Liver (tissue), 9 donors: Measurements from ENCODE around the gene NLK. TPM values are rescaled to one million over a fixed set of nuclear protein-coding genes. Genes with fewer than 3 reads are reported as not detected.

Experiments
- DNase-seq: peaks from one replicate; pipeline ENCODE4 v3.0.0-alpha.2; 2017; ENCODE audit warnings: low spot score
- H3K27ac ChIP-seq, 2 donors: one replicate each; pipeline ENCODE4 v1.7.0; 2013; ENCODE audit warnings: inconsistent platforms in 2 of 2, low read length in 2 of 2, control low read depth in 1 of 2, low read depth in 1 of 2, mild to moderate bottlenecking in 1 of 2
- H3K27me3 ChIP-seq, 4 donors: one replicate each; pipeline versions ENCODE4 v1.6.1 to v1.7.0; 2013; ENCODE audit warnings: low read length in 3 of 4, inconsistent platforms in 1 of 4, mild to moderate bottlenecking in 1 of 4, moderate library complexity in 1 of 4; ENCODE audit not compliant: control insufficient read depth in 4 of 4, insufficient read depth in 4 of 4
- H3K36me3 ChIP-seq, 4 donors: one replicate each; pipeline versions ENCODE4 v1.6.1 to v1.7.0; 2013; ENCODE audit warnings: low read length in 3 of 4, mild to moderate bottlenecking in 3 of 4, low read depth in 1 of 4, moderate library complexity in 1 of 4; ENCODE audit not compliant: control insufficient read depth in 4 of 4, insufficient read depth in 3 of 4
- H3K4me1 ChIP-seq, 4 donors: one replicate each; pipeline versions ENCODE4 v1.6.1 to v1.7.0; 2013; ENCODE audit warnings: low read length in 3 of 4, mild to moderate bottlenecking in 3 of 4, moderate library complexity in 1 of 4; ENCODE audit not compliant: control insufficient read depth in 4 of 4, insufficient read depth in 4 of 4
- H3K4me3 ChIP-seq, 3 donors: one replicate each; pipeline versions ENCODE4 v1.6.1 to v1.7.0; 2013; ENCODE audit warnings: low read length in 3 of 3, control low read depth in 1 of 3, low read depth in 1 of 3, mild to moderate bottlenecking in 1 of 3
- H3K9ac ChIP-seq, 2 donors: one replicate each; pipeline ENCODE4 v1.7.0; 2013; ENCODE audit warnings: low read length in 2 of 2, mild to moderate bottlenecking in 2 of 2, moderate library complexity in 2 of 2, control low read depth in 1 of 2, low read depth in 1 of 2
- H3K9me3 ChIP-seq, 4 donors: one replicate each; pipeline versions ENCODE4 v1.6.1 to v1.7.0; 2013; ENCODE audit warnings: low read length in 3 of 4; ENCODE audit not compliant: control insufficient read depth in 4 of 4
- ATF3 ChIP-seq: IDR thresholded peaks from 2 replicates; pipeline ENCODE4 v1.6.1; 2016; ENCODE audit warnings: antibody characterized with exemption
- CTCF ChIP-seq: fragments of 150-350 bp; IDR thresholded peaks from 2 replicates; pipeline ENCODE4 v1.5.1; 2017; ENCODE audit warnings: improper control_type of control experiment, low read depth, low read length; ENCODE audit not compliant: missing input control
- FOXA1 ChIP-seq: IDR thresholded peaks from 2 replicates; pipeline ENCODE4 v1.6.1; 2016; ENCODE audit warnings: antibody characterized with exemption
- GABPA ChIP-seq, 2 donors: IDR thresholded peaks in 1 of 2; conservative IDR thresholded peaks in 1 of 2; 2 replicates each; pipeline ENCODE4 v1.6.1; 2016; ENCODE audit warnings: antibody characterized with exemption in 2 of 2, mild to moderate bottlenecking in 1 of 2, moderate library complexity in 1 of 2
- HNF4A ChIP-seq, 2 donors: conservative IDR thresholded peaks; 2 replicates each; pipeline ENCODE4 v1.6.1; 2016; ENCODE audit warnings: antibody characterized with exemption in 2 of 2, mild to moderate bottlenecking in 2 of 2
- HNF4G ChIP-seq: IDR thresholded peaks from 2 replicates; pipeline ENCODE4 v1.6.1; 2016; ENCODE audit warnings: antibody characterized with exemption
- MAX ChIP-seq: IDR thresholded peaks from 2 replicates; pipeline ENCODE4 v1.6.1; 2016; ENCODE audit warnings: antibody characterized with exemption
- NR2F2 ChIP-seq: IDR thresholded peaks from 2 replicates; pipeline ENCODE4 v1.6.1; 2016; ENCODE audit warnings: antibody characterized with exemption
- RAD21 ChIP-seq, 2 donors: IDR thresholded peaks; 2 replicates each; pipeline ENCODE4 v1.6.1; 2016; ENCODE audit warnings: antibody characterized with exemption in 2 of 2, mild to moderate bottlenecking in 2 of 2
- REST ChIP-seq: IDR thresholded peaks from 2 replicates; pipeline ENCODE4 v1.6.1; 2016; ENCODE audit warnings: antibody characterized with exemption, mild to moderate bottlenecking
- RXRA ChIP-seq, 2 donors: IDR thresholded peaks; 2 replicates each; pipeline ENCODE4 v1.6.1; 2017 to 2018; ENCODE audit warnings: antibody characterized with exemption in 2 of 2, mild to moderate bottlenecking in 1 of 2
- SP1 ChIP-seq: IDR thresholded peaks from 2 replicates; pipeline ENCODE4 v1.6.1; 2018; ENCODE audit warnings: antibody characterized with exemption, mild to moderate bottlenecking
- TAF1 ChIP-seq: conservative IDR thresholded peaks from 2 replicates; pipeline ENCODE4 v1.6.1; 2016; ENCODE audit warnings: antibody characterized with exemption, mild to moderate bottlenecking
- YY1 ChIP-seq: IDR thresholded peaks from 2 replicates; pipeline ENCODE4 v1.6.1; 2016; ENCODE audit warnings: antibody characterized with exemption, mild to moderate bottlenecking
- ZBTB33 ChIP-seq: IDR thresholded peaks from 2 replicates; pipeline ENCODE4 v1.6.1; 2016; ENCODE audit warnings: antibody characterized with exemption
- WGBS: extraction: QIAGEN DNeasy Blood & Tissue Kit; methylation state at CpG from one replicate; pipeline ENCODE4 v1.1.7; 2013; 5-methylcytosine and 5-hydroxymethylcytosine counted together
- polyA plus RNA-seq, 2 donors: library from polyadenylated mRNA; stranded (reverse) in 1 of 2; unstranded in 1 of 2; fragments of 200-250 nt in 1 of 2; fragments of >200 nt in 1 of 2; fragmentation: Nextera tagmentation in 1 of 2; extraction: Ambion mirVana in 1 of 2; gene quantifications; one replicate each; pipeline versions ENCODE4 v1.2.1 to v1.2.3, GENCODE V29; 2013 to 2015
- total RNA-seq, 2 donors: library from RNA; depleted of rRNA; stranded (reverse); fragments of >200 nt; gene quantifications; one replicate each; pipeline ENCODE4 v1.2.3, GENCODE V29; 2014
- donor health status: healthy.
- donor health status: healthy.
- donor health status: healthy.
- donor health status: healthy.
- donor health status: healthy.

Gene NLK
- total and polyA plus RNA-seq, 4 donors: 4.4 to 17.4 (median 9.2) TPM

- WGBS: 90% methylated on average over 4 of the region's 4 CpGs
- H3K9ac ChIP-seq: no peak overlapping the region
- H3K4me3 ChIP-seq: no peak overlapping the region
- H3K9me3 ChIP-seq: no peaks in the 10 kb centered on the region
- no peaks in the 10 kb centered on the region for H3K36me3 ChIP-seq
- H3K4me1 ChIP-seq: no peaks in the 10 kb centered on the region
- H3K27me3 ChIP-seq: no peaks in the 10 kb centered on the region
- H3K27ac ChIP-seq: no peak overlapping the region
- TF ChIP-seq TAF1 (no peak), RXRA (IDR thresholded peaks at IDR 0.05) (no peak), HNF4A (conservative IDR thresholded peaks at IDR 0.05) (no peak), SP1 (no peak), GABPA (IDR thresholded peaks at IDR 0.05 in 1 of 2, conservative IDR thresholded peaks at IDR 0.05 in 1 of 2) (no peak), NR2F2 (no peak)
- DNase-seq: no peak
These were observed 179.4 kb downstream of the NLK start for GRCh38 chr17:28221751-28222414.

GRCh38 chr17:28225271-28225670, 182.8 kb downstream of the NLK start:
- TF ChIP-seq HNF4G (no peak), CTCF (no peak), TAF1 (no peak), RXRA (IDR thresholded peaks at IDR 0.05) (no peak), ATF3 (no peak), GABPA (IDR thresholded peaks at IDR 0.05 in 1 of 2, conservative IDR thresholded peaks at IDR 0.05 in 1 of 2) (no peak), ZBTB33 (no peak), YY1 (no peak), REST (no peak), HNF4A (conservative IDR thresholded peaks at IDR 0.05) (no peak), FOXA1 (no peak), MAX (no peak), RAD21 (IDR thresholded peaks at IDR 0.05) (no peak), NR2F2 (no peak), SP1 (no peak)
- H3K4me1 ChIP-seq: peaks cover 2 to 10% (median 6%) of the 10 kb centered on the region in 4 donors
- no peak overlapping the region for H3K27ac ChIP-seq
- no peaks in the 10 kb centered on the region for H3K9me3 ChIP-seq
- WGBS: 94% methylated on average over 3 of the region's 3 CpGs
- no peak overlapping the region for H3K9ac ChIP-seq
- no peak overlapping the region for H3K4me3 ChIP-seq
- no peak for DNase-seq
- H3K36me3 ChIP-seq: no peaks in the 10 kb centered on the region
- no peaks in the 10 kb centered on the region for H3K27me3 ChIP-seq
